GM20000 (cell line): ENCODE results near the gene PTPN1.
"Not testable (repeated sequence)": the region's sequence is repeated elsewhere in the genome, so short reads cannot be mapped to it uniquely, and the experiment has no call there.

Experiments used
- DNase-seq: peaks from one replicate; pipeline ENCODE4 v3.0.0; 2012; ENCODE audit warnings: low spot score
- CTCF ChIP-seq: IDR thresholded peaks from 2 replicates; pipeline ENCODE4 v1.5.1; 2012; ENCODE audit warnings: mild to moderate bottlenecking, control low read depth; ENCODE audit errors: extremely low read depth, missing control alignments

PTPN1 gene

GRCh38 chr20:50535162-50535561, 25.0 kb downstream of the PTPN1 start:
- DNase-seq, result no peak
- TF ChIP-seq CTCF, result no peak

GRCh38 chr20:50536333-50536732, 26.1 kb downstream of the PTPN1 start:
- no peak for DNase-seq
- TF ChIP-seq CTCF, result no peak

DNA sequence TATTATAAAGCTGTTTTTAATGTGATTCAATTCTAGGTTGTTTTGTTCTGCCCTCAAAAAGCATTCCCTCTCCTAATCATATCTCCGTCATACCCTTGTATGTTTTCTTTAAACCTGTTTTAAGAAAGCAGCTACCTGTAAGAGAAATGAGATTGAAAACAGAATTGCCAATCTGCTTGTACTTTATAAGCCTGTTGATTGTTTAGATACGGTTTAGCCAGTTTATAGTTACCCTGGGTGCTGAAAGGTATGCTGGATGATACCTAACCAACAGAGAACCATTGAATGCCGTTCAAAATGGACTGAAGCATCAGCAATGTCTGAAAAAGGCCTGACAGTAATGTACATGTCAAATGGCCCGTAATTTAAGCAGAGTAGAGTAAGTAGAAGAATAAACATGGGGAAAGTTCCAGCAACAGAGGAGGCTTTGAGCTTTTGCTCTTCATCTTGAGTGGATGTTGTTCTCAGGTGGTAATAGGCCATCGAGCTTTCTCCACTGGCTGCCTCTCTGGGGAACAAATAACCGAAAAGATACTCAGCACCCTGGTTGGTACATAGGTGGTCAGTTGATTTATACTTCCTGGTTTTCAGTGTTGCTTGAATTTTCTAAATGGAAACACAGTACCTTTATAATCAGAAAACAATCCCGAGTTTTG, 27.5 kb downstream of the PTPN1 start:
- no peak for DNase-seq
- no peak for TF ChIP-seq CTCF

GRCh38 chr20:50538276-50538675, 28.1 kb downstream of the PTPN1 start:
- TF ChIP-seq CTCF, result no peak
- no peak for DNase-seq

DNA sequence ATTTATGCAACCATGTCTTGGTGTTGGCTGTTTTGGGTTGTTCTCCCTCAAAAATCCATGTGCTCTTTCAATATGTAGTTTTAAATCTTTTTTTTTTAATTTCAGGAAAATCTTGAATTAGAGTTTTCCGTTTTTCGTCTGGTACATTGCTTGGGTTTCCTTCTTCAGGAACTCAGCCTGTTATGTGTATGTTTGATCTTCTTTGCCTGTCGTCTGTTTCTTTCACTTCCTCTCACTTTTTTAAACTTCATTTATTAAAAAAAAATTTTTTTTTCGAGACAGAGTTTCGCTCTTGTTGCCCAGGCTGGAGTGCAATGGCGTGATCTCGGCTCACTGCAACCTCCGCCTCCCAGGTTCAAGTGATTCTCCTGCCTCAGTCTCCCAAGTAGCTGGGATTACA, 29.6 kb downstream of the PTPN1 start:
- DNase-seq, result not testable (repeated sequence)

DNA sequence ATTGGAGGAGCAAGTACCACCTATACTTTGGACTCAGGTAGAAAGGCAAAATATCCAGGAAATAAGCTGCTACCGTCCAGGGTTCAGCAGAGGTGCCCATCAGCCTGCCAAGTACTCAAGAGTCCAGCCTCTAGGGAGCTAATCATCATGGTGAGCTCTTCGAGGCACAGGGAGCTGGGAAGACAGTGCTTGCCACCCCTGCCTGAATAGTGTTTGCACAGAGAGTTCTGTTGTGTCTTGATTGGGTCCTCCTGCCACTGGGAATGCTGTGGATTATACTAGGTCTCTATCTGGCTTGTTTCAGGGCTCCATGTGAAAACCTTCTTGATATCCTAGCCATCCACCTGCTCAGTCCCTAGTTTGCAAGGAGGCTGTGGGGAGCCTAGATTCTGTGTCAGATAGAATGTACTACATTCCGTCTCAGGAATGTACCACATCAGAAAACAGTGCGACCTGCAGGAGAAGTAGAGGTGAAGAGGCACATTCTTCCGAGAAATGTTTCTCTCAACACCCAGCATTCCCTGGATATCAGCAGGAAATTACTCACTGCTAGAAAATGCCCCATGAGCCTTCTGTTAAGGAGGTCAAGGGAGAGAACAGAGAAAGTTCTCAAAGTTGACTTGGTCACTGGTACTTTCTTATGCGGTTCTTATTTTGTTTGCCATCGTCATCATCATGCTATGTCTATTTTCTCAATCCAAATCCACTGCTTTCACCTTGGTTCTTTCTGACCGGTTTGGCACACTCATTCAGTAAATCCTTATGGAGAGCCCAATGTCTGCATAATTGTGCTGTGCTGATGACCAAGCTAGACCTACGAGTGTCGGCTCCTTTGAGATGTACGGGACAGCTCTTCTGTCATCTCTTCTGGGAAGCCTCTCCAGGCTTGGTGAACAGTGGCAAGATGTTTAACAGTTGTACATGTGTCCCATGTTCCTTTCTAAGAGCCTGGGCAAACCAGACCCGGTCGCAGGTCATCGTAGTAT, 30.7 kb downstream of the PTPN1 start:
- TF ChIP-seq CTCF, result no peak
- DNase-seq, result no peak

GRCh38 chr20:50541606-50542041, 31.4 kb downstream of the PTPN1 start:
- no peak for DNase-seq
- TF ChIP-seq CTCF, result no peak
